H9 (cell line): ENCODE results near the gene POR. TPM values are rescaled to one million over a fixed set of nuclear protein-coding genes. Genes with fewer than 3 reads are reported as not detected.

Source experiments
- DNase-seq: peaks from one replicate; pipeline ENCODE4 v3.0.0-alpha.2; 2017
- H2AFZ ChIP-seq: one replicate; pipeline ENCODE4 v1.6.1; 2013; ENCODE audit warnings: mild to moderate bottlenecking, low read length, control low read depth, moderate library complexity
- H2AK5ac ChIP-seq: 2 replicates; pipeline ENCODE4 v1.6.1; 2013; ENCODE audit warnings: low read length, control low read depth, mixed read lengths; ENCODE audit not compliant: insufficient read length
- H2BK120ac ChIP-seq: one replicate; pipeline ENCODE4 v1.6.1; 2013; ENCODE audit warnings: low read depth, mild to moderate bottlenecking, low read length, control low read depth, inconsistent platforms; ENCODE audit not compliant: poor library complexity, severe bottlenecking
- H2BK12ac ChIP-seq: 2 replicates; pipeline ENCODE4 v1.6.1; 2013; ENCODE audit warnings: low read length, control low read depth, mixed read lengths, low read depth; ENCODE audit not compliant: insufficient read length
- H2BK15ac ChIP-seq: 2 replicates; pipeline ENCODE4 v1.6.1; 2013; ENCODE audit warnings: low read depth, low read length, control low read depth
- H2BK20ac ChIP-seq: one replicate; pipeline ENCODE4 v1.6.1; 2013; ENCODE audit warnings: low read depth, mild to moderate bottlenecking, low read length, control low read depth, inconsistent platforms; ENCODE audit not compliant: poor library complexity, severe bottlenecking
- H2BK5ac ChIP-seq: 2 replicates; pipeline ENCODE4 v1.6.1; 2013; ENCODE audit warnings: low read length, control low read depth, mixed read lengths; ENCODE audit not compliant: insufficient read length
- H3K14ac ChIP-seq: 2 replicates; pipeline ENCODE4 v1.6.1; 2013; ENCODE audit warnings: low read length, control low read depth; ENCODE audit not compliant: insufficient read depth
- H3K18ac ChIP-seq: 2 replicates; pipeline ENCODE4 v1.6.1; 2013; ENCODE audit warnings: low read depth, mild to moderate bottlenecking, mixed read lengths, low read length, control low read depth; ENCODE audit not compliant: insufficient read length
- H3K23ac ChIP-seq: 2 replicates; pipeline ENCODE4 v1.6.1; 2013; ENCODE audit warnings: low read length, control low read depth, mixed read lengths, low read depth; ENCODE audit not compliant: insufficient read length
- H3K23me2 ChIP-seq: 2 replicates; pipeline ENCODE4 v1.6.1; 2013; ENCODE audit warnings: low read depth, mild to moderate bottlenecking, mixed read lengths, low read length, control low read depth; ENCODE audit not compliant: insufficient read length, poor library complexity, severe bottlenecking
- H3K27ac ChIP-seq: 2 replicates; pipeline ENCODE4 v1.5.1; 2013; ENCODE audit warnings: low read length, control low read depth, mixed read lengths, low read depth; ENCODE audit not compliant: insufficient read length
- H3K27me3 ChIP-seq: 2 replicates; pipeline ENCODE4 v1.6.1; 2013; ENCODE audit warnings: low read length, control low read depth, inconsistent platforms; ENCODE audit not compliant: insufficient read depth
- H3K4ac ChIP-seq: 2 replicates; pipeline ENCODE4 v1.6.1; 2013; ENCODE audit warnings: low read depth, mild to moderate bottlenecking, control low read depth, inconsistent platforms, low read length, moderate library complexity
- H3K4me1 ChIP-seq: 2 replicates; pipeline ENCODE4 v1.6.1; 2013; ENCODE audit warnings: low read length, control low read depth, inconsistent platforms; ENCODE audit not compliant: insufficient read depth
- H3K4me2 ChIP-seq: 2 replicates; pipeline ENCODE4 v1.6.1; 2013; ENCODE audit warnings: low read length, control low read depth, mixed read lengths; ENCODE audit not compliant: insufficient read length, insufficient read depth
- H3K56ac ChIP-seq: 2 replicates; pipeline ENCODE4 v1.6.1; 2013; ENCODE audit warnings: low read depth, mild to moderate bottlenecking, mixed read lengths, low read length, control low read depth; ENCODE audit not compliant: insufficient read length
- H3K79me1 ChIP-seq: 2 replicates; pipeline ENCODE4 v1.6.1; 2013; ENCODE audit warnings: low read depth, mild to moderate bottlenecking, moderate library complexity, low read length, control low read depth, inconsistent platforms; ENCODE audit not compliant: insufficient read depth, poor library complexity, severe bottlenecking
- H3K79me2 ChIP-seq: 2 replicates; pipeline ENCODE4 v1.6.1; 2013; ENCODE audit warnings: low read length, control low read depth, inconsistent platforms; ENCODE audit not compliant: insufficient read depth
- H3K9ac ChIP-seq: 2 replicates; pipeline ENCODE4 v1.6.1; 2013; ENCODE audit warnings: low read length, control low read depth, mixed read lengths; ENCODE audit not compliant: insufficient read length; ENCODE audit errors: extremely low read depth
- H3K9me3 ChIP-seq: one replicate; pipeline ENCODE4 v1.6.1; 2013; ENCODE audit warnings: low read depth, low read length, inconsistent platforms; ENCODE audit not compliant: control insufficient read depth
- H3T11ph ChIP-seq: one replicate; pipeline ENCODE4 v1.6.1; 2013; ENCODE audit warnings: mild to moderate bottlenecking, low read length, control low read depth, inconsistent platforms
- H4K20me1 ChIP-seq: one replicate; pipeline ENCODE4 v1.6.1; 2013; ENCODE audit not compliant: control insufficient read depth, insufficient read length, insufficient read depth
- H4K5ac ChIP-seq: 2 replicates; pipeline ENCODE4 v1.6.1; 2013; ENCODE audit warnings: low read depth, mild to moderate bottlenecking, mixed read lengths, low read length, control low read depth; ENCODE audit not compliant: insufficient read length
- H4K8ac ChIP-seq: replicated peaks from 2 replicates; pipeline ENCODE4 v1.6.1; 2013; ENCODE audit warnings: low read length, control low read depth, mixed read lengths, low read depth; ENCODE audit not compliant: insufficient read length
- H4K91ac ChIP-seq: 2 replicates; pipeline ENCODE4 v1.6.1; 2013; ENCODE audit warnings: low read depth, mild to moderate bottlenecking, moderate library complexity, mixed read lengths, low read length, control low read depth; ENCODE audit not compliant: insufficient read length
- H3K27ac Mint-ChIP-seq, 3 experiments: 2 replicates in 2 of 3; 3 replicates in 1 of 3; pipeline ENCODE4 v1.8.0; 2020 to 2021; ENCODE audit warnings: mixed read lengths in 3 of 3, mild to moderate bottlenecking in 1 of 3, moderate library complexity in 1 of 3
- H3K27me3 Mint-ChIP-seq: 2 replicates; pipeline ENCODE4 v1.8.0; 2021; ENCODE audit warnings: low read depth, mild to moderate bottlenecking, moderate library complexity, mixed read lengths
- H3K36me3 Mint-ChIP-seq, 3 experiments: 2 replicates in 2 of 3; 3 replicates in 1 of 3; pipeline ENCODE4 v1.8.0; 2020 to 2021; ENCODE audit warnings: low read depth in 3 of 3, mixed read lengths in 3 of 3; ENCODE audit not compliant: insufficient read depth in 1 of 3
- H3K4me1 Mint-ChIP-seq, 2 experiments: 2 replicates each; pipeline ENCODE4 v1.8.0; 2020; ENCODE audit warnings: mixed read lengths in 2 of 2
- H3K4me3 Mint-ChIP-seq, 2 experiments: 2 replicates in 1 of 2; 3 replicates in 1 of 2; pipeline ENCODE4 v1.8.0; 2020 to 2021; ENCODE audit warnings: mild to moderate bottlenecking in 2 of 2, mixed read lengths in 2 of 2, moderate library complexity in 1 of 2
- H3K9me3 Mint-ChIP-seq, 2 experiments: 2 replicates in 1 of 2; 3 replicates in 1 of 2; pipeline ENCODE4 v1.8.0; 2020; ENCODE audit warnings: mild to moderate bottlenecking in 2 of 2, mixed read lengths in 2 of 2, moderate library complexity in 1 of 2
- CTCF ChIP-seq: fragments of 200-600 bp; sonication (generic); conservative IDR thresholded peaks from 3 replicates; pipeline ENCODE4 v1.8.0; 2021; ENCODE audit warnings: antibody characterized with exemption, mild to moderate bottlenecking
- WGBS: extraction: QIAGEN DNeasy Blood & Tissue Kit; methylation state at CpG from one replicate; pipeline ENCODE4 v1.1.7; 2013; ENCODE audit warnings: missing lambda C conversion rate, low lambda C conversion rate, mixed read lengths; ENCODE audit not compliant: insufficient read length; ENCODE audit errors: extremely low coverage; 5-methylcytosine and 5-hydroxymethylcytosine counted together
- total RNA-seq: library from RNA; stranded (reverse); gene quantifications from 2 replicates; pipeline ENCODE4 v1.2.1, GENCODE V29; 2021

Gene POR
- total RNA-seq, 1 experiment from 2014 or later: 128 TPM

- peaks cover 2% of the 10 kb centered on the region; the same call in 1 of the 2 replicates for H3K4me1 ChIP-seq
- TF ChIP-seq CTCF: no peak
- H4K20me1 ChIP-seq: no peaks in the 10 kb centered on the region
- no peaks in the 10 kb centered on the region for H3K79me1 ChIP-seq
- no peak overlapping the region for H2AK5ac ChIP-seq
- H2BK120ac ChIP-seq: no peak overlapping the region
- no peak overlapping the region for H4K91ac ChIP-seq
- H2BK5ac ChIP-seq: no peak overlapping the region
- H4K8ac ChIP-seq: no peak overlapping the region
- H3K14ac ChIP-seq: no peak overlapping the region
- H2BK15ac ChIP-seq: no peak overlapping the region
- peak overlapping the region; percentile 62 for H3K4me2 ChIP-seq
- H2BK20ac ChIP-seq: no peak overlapping the region
- no peaks in the 10 kb centered on the region for H3K9me3 ChIP-seq
- no peak overlapping the region for H3K23ac ChIP-seq
- H4K5ac ChIP-seq: no peak overlapping the region
- Mint-ChIP-seq H3K4me3 (peak overlapping the region; percentile 87 to 94), H3K27me3 (peaks cover 12% of the 10 kb centered on the region), H3K36me3 (peaks cover 23 to 34% (median 33%) of the 10 kb centered on the region in 3 experiments), H3K4me1 (peaks cover 36 to 38% of the 10 kb centered on the region in 2 experiments), H3K27ac (peak overlapping the region; percentile 50 to 70 (median 52); a peak in 5 of 7 replicates), H3K9me3 (no peaks in the 10 kb centered on the region; a peak in 1 of 5 replicates)
- no peak overlapping the region for H2BK12ac ChIP-seq
- peaks cover 6% of the 10 kb centered on the region; the same call in 1 of the 2 replicates for H3K79me2 ChIP-seq
- no peak overlapping the region for H2AFZ ChIP-seq
- H3K27ac ChIP-seq: no peak overlapping the region
- no peaks in the 10 kb centered on the region for H3K27me3 ChIP-seq
- H3K18ac ChIP-seq: no peak overlapping the region
- peak overlapping the region; percentile 42 for H3K9ac ChIP-seq
- no peak for DNase-seq
- H3T11ph ChIP-seq: no peak overlapping the region
- peaks cover 7% of the 10 kb centered on the region for H3K23me2 ChIP-seq
- H3K56ac ChIP-seq: no peak overlapping the region
- no CpG with 5 or more reads among the region's 10 CpGs for WGBS
- H3K4ac ChIP-seq: no peak overlapping the region
These were observed 36.6 kb upstream of the POR start for GRCh38 chr7:75878312-75878768.
